OCI-LY7 (cell line): Measurements from ENCODE around the gene MSL3B.

Experiments used
- CTCF ChIP-seq: fragments of 200-600 bp; sonication (generic); conservative IDR thresholded peaks from 2 replicates; pipeline ENCODE4 v1.5.1; 2014; ENCODE audit warnings: mild to moderate bottlenecking, antibody characterized with exemption, low read length, moderate library complexity, mixed read lengths
- EZH2phosphoT487 ChIP-seq: fragments of 200-600 bp; sonication (generic); IDR thresholded peaks from 2 replicates; pipeline ENCODE4 v1.6.1; 2018; ENCODE audit warnings: low read depth, borderline replicate concordance, mild to moderate bottlenecking, mixed run types, antibody characterized with exemption, low read length, moderate library complexity, mixed read lengths

GRCh38 chr2:233838726-233839446, 29.3 kb downstream of the MSL3B start:
- TF ChIP-seq CTCF (no peak), EZH2phosphoT487 (no peak)
